ENCODE results near the gene DMRTA2. TPM values are rescaled to one million over a fixed set of nuclear protein-coding genes. Genes with fewer than 3 reads are reported as not detected.
"Not testable (repeated sequence)": the region's sequence is repeated elsewhere in the genome, so short reads cannot be mapped to it uniquely, and the experiment has no call there.

The DMRTA2 gene
- total RNA-seq, 1 experiment from 2014 or later, result not detected

DNA sequence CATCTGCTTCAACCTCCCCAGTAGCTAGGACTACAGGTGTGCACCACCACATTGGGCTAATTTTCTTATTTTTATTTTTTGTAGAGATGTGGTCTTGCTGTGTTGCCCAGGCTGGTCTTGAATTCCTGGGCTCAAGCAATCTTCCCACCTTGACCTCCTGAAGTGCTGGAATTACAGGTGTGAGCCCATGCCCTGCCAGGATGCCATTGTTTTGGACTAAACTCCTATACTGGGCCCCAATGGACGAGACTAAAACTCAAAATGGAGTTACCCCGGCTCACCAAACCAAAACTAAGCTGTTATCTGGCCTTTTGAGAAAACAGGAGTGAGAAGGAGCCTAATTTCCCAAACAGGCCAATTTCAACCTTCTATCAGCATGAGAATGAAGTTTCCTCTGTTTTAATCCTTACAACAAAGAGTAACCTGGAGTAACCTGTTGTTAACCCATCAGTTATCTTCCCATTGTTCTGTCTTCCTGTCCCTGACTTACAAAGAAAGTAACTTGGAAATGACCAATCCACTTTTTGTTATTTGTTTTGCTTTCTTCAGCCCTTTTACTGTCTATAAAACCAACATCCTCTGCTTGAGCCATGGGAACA, 29.6 kb downstream of the DMRTA2 start:
- DNase-seq (ENCODE audit: low read depth), result no peak

DNA sequence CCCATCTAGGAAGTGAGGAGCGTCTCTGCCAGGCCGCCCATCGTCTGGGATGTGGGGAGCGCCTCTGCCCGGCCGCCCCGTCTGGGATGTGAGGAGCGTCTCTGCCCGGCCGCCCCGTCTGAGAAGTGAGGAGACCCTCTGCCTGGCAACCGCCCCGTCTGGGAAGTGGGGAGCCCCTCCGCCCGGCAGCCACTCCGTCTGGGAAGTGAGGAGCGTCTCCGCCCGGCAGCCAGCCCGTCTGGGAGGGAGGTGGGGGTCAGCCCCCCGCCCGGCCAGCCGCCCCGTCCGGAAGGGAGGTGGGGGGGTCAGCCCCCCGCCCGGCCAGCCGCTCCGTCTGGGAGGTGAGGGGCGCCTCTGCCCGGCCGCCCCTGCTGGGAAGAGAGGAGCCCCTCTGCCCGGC, 41.7 kb downstream of the DMRTA2 start:
- not testable (repeated sequence) for DNase-seq (ENCODE audit: low read depth)

DNA sequence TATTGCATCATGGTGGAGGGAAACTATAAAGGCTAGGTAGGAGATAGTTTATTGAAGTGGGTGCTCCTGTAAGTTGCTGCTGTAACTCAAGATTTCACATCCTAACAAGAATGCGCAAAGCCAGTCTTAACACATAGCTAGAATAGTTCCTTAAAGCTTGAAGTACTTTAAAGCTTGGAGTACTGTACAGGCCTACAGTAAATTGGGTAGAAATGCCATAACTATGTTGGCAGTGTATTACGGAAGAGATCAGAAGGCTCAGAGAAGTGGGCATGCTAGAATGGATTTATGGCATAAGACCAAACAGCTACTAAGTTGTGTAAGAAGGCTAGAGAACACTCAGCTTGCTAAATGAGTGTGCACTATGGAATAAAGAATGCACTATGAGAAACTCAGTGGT, 44.5 kb downstream of the DMRTA2 start:
- no peak for DNase-seq (ENCODE audit: low read depth)

DNA sequence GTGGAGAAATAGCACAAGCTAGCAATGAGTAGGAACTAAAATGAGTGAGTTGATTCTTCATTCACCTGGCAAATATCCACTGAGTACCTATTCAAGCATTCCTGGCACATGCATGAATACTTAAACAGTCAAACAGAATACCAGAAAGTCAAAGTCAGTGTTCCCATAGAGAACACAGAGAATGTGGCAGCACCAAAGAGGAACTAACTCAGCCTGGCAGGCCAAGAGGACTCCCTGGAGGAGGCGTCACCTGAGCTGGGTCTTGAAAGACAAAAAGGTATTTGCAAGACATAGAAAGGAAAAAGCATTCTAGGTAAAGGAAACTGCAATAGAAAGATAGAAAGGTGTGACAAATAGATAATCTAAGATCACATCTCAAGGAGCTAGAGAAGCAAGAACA, 49.7 kb downstream of the DMRTA2 start:
- DNase-seq (ENCODE audit: low read depth), result no peak

DNA sequence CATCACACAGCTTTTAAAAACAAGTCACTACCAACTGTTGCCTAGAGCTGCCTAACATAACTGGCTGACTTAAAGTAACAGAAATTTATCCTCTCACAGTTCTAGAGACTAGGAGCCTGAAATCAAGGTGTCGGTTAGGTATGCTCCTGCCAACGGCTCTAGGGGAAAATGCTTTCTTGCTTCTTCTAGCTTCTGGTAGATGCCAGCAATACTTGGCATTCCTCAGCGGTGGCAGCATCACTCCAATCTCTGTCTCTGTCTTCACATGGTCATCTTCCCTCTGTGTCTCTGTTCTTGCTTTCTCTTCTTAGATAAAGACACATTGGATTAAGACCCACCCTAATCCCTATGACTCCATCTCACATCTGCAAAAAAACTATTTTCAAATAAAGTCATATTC, 51.5 kb downstream of the DMRTA2 start:
- DNase-seq (ENCODE audit: low read depth), result no peak

DNA sequence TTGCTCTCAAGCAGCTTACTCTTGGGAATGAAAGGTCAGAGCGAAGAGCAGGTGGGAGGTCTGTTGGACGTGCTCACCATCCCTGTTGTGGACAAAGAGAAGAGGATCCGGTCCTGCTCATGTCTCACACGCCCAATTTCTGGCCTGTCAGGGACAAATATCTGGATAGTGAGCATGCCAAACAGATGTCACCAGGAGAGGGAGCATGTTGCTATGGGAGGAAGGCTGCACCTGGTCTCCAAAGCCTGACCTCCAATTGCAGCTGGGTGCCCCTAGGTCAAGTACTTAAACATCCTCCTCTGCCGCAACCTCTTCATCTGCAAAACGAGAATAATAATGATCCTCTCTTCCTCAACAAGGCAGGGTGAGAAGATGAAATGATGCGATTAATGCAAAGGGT, 53.4 kb downstream of the DMRTA2 start:
- no peak for DNase-seq (ENCODE audit: low read depth)

DNA sequence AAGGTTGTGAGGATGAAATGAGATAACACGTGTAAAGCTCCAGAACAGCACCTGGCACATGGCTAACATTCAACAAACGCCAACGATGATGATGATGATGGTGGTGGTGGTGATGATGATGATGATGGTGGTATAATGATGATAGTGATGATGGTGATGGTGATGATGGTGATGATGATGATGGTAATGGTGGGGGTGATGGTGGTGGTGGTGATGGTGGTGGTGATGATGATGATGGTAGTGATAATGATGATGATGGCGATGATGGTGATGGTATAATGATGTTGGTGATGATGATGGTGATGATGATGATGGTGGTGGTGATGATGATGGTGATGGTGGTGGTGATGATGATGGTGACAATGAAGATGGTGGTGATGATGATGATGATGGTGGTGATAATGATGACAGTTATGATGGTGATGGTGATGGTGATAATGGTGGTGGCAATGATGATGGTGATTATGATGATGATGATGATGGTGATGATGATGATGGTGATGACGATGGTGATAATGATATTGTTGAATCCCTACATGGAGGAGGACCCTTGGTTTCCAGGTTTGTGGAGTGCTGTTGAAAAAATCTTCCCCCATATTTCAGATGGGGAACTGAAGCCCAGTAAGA, 54.1 kb downstream of the DMRTA2 start:
- no peak for DNase-seq (ENCODE audit: low read depth)

DNA sequence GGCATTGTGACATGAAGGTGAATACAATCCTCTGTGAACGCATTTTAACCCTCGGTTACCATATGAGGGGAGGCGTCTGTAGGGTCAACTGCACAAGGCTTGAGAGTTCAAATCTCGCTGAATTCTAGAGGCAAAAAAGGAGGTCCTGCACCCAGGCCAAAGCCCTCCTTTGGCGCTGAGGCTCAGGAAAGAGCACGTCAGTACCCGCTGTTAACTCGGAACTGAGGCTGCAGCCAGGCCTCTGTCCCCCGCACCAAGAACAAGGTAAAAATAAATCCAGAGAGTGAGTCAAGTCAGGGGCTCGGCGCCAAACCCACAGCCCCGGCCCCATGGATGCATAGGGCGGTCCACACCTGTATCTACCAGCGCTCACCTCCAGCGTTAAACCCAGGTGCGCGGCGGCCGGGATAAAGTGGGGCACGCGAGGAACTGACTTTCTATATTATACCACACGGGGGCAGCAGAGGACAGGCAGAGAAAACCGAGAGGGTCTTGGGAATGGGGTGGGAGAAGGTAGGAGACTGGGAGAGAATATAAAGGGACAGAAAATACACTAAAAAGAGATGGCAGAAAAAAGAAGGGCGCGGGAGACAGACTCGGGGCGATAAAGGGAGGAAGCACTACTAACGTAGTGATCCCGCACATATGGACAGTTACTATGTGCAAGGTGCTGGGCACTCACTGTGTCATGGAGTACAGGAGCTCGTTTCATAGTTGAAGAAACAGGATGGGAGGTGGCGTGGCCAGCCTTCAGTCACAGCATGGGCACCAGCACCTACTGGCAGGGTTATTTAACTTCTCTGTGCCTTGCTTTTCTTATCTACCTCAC, 54.9 kb downstream of the DMRTA2 start:
- DNase-seq (ENCODE audit: low read depth), result no peak

Data from HT1080 (cell line).